ENCODE data around the gene MTHFD2L. TPM values are rescaled to one million over a fixed set of nuclear protein-coding genes. Genes with fewer than 3 reads are reported as not detected.

Gene MTHFD2L
- total and polyA plus RNA-seq, 2 of the 8 experiments (the other 6 are each of a cell fraction or from before 2014, with no cell fraction given), result 5.4 to 15.0 TPM

- H2BK5ac ChIP-seq (ENCODE audit: low read depth, low read length), result no peak overlapping the region
- H4K91ac ChIP-seq (replicated peaks; ENCODE audit: insufficient read length, low read length), result no peak overlapping the region
- H3K9me3 ChIP-seq (ENCODE audit: insufficient read depth in 2 of 2, low read depth in 1 of 2, low read length in 1 of 2), result no peaks in the 10 kb centered on the region
- no peak overlapping the region for H3K56ac ChIP-seq (replicated peaks; ENCODE audit: insufficient read length, low read depth, low read length)
- H3K27ac ChIP-seq (ENCODE audit: low read depth, low read length), result no peak overlapping the region
- H3K36me3 ChIP-seq (ENCODE audit: control insufficient read depth in 2 of 4, insufficient read depth in 4 of 4, low read length in 3 of 4), result peaks cover 0 to 18% (median 0%) of the 10 kb centered on the region in 4 experiments; a peak in 3 of 8 replicates
- peak overlapping the region in 3 of 4 experiments; percentile 72 to 82 (median 81); a peak in 5 of 8 replicates for H3K4me3 ChIP-seq (ENCODE audit: extremely low read depth in 1 of 4, insufficient read depth in 2 of 4, low read depth in 3 of 4, low read length in 4 of 4)
- no peak overlapping the region for H2BK12ac ChIP-seq (ENCODE audit: low read depth, low read length)
- H2AK5ac ChIP-seq (ENCODE audit: low read depth, low read length), result no peak overlapping the region
- H2BK15ac ChIP-seq (ENCODE audit: low read length), result no peak overlapping the region
- H3K23ac ChIP-seq (ENCODE audit: insufficient read length), result no peak overlapping the region
- no peak overlapping the region for H4K8ac ChIP-seq (ENCODE audit: extremely low read depth, insufficient read depth, low read length)
- H3K23me2 ChIP-seq (ENCODE audit: low read depth, low read length), result 0 out of 2 replicates have a peak, but pooled peaks cover 4% of the 10 kb centered on the region
- 80% methylated on average over 2 of the region's 2 CpGs; no CpG with 5 or more reads in 1 of the 2 experiments for WGBS, 2 experiments (ENCODE audit: extremely low coverage in 1 of 2, insufficient coverage in 1 of 2, insufficient read length in 1 of 2, insufficient replicate concordance in 2 of 2, low coverage in 1 of 2, low lambda C conversion rate in 2 of 2, missing lambda C conversion rate in 1 of 2)
- H3K14ac ChIP-seq (ENCODE audit: insufficient read length), result no peak overlapping the region
- CTCF ChIA-PET (ENCODE audit: partially characterized antibody), result interaction anchor here (0.7 to 1.8 kb wide), 2 partner anchors 30 to 191 kb away, joined by 3 to 4 read pairs; no protein-coding TSS in a partner anchor
- FAIRE-seq, result no peak
- POLR2A ChIA-PET (ENCODE audit: partially characterized antibody), result interaction anchor here (0.6 to 1.7 kb wide), 2 partner anchors 10 to 304 kb away, joined by 4 to 6 read pairs; no protein-coding TSS in a partner anchor
- H3K4me2 ChIP-seq (ENCODE audit: insufficient read depth in 1 of 2, low read depth in 2 of 2, low read length in 2 of 2), result peak overlapping the region; percentile 75 to 78
- H2BK120ac ChIP-seq (replicated peaks; ENCODE audit: low read depth, low read length), result no peak overlapping the region
- no peak overlapping the region for H2AFZ ChIP-seq (ENCODE audit: low read length)
- H4K5ac ChIP-seq (ENCODE audit: insufficient read length, low read depth, low read length), result no peak overlapping the region
- H3K4ac ChIP-seq (replicated peaks; ENCODE audit: insufficient read length, low read depth, low read length), result no peak overlapping the region
- H3K79me2 ChIP-seq (ENCODE audit: control insufficient read depth in 1 of 2, insufficient read depth in 2 of 2, low read length in 2 of 2), result peaks cover 0 to 59% of the 10 kb centered on the region in 2 experiments; a peak in 3 of 4 replicates
- H4K20me1 ChIP-seq (replicated peaks in 1 of 2; ENCODE audit: control insufficient read depth in 1 of 2, insufficient read depth in 2 of 2, low read length in 2 of 2), result peaks cover 0 to 2% of the 10 kb centered on the region in 2 experiments
- H3K79me1 ChIP-seq (ENCODE audit: low read depth, low read length), result no peaks in the 10 kb centered on the region
- peaks cover 0 to 4% (median 2%) of the 10 kb centered on the region in 4 experiments; a peak in 2 of 7 replicates for H3K4me1 ChIP-seq (replicated peaks in 1 of 4; ENCODE audit: control insufficient read depth in 3 of 4, insufficient read depth in 4 of 4, low read length in 3 of 4)
- no peak for DNase-seq (ENCODE audit: low read depth in 1 of 2, low spot score in 2 of 2)
- no peak overlapping the region; a peak in 1 of 7 replicates for H3K9ac ChIP-seq (replicated peaks in 1 of 4; ENCODE audit: extremely low read depth in 1 of 4, low read depth in 3 of 4, low read length in 3 of 4)
- H2BK20ac ChIP-seq (ENCODE audit: low read length), result no peak overlapping the region
- no peak overlapping the region for H3K18ac ChIP-seq (ENCODE audit: extremely low read depth, low read length)
- no peaks in the 10 kb centered on the region for H3K27me3 ChIP-seq (replicated peaks in 1 of 4; ENCODE audit: control insufficient read depth in 3 of 4, extremely low read depth in 1 of 4, insufficient read depth in 3 of 4, low read length in 3 of 4)
- TF ChIP-seq BRCA1 (IDR thresholded peaks at IDR 0.05; ENCODE audit: low read depth, low read length) (no peak), TAF7 (optimal IDR thresholded peaks at IDR 0.05; ENCODE audit: borderline replicate concordance, low read depth, low read length) (no peak), KDM1A (IDR thresholded peaks at IDR 0.05; ENCODE audit: borderline replicate concordance, low read length) (no peak), SAP30 (IDR thresholded peaks at IDR 0.05; ENCODE audit: insufficient read depth, insufficient replicate concordance, low read length) (no peak), HDAC6 (IDR thresholded peaks at IDR 0.05; ENCODE audit: low read depth, low read length) (no peak), SUZ12 (IDR thresholded peaks at IDR 0.05; ENCODE audit: low read length) (no peak), TEAD4 (IDR thresholded peaks at IDR 0.05; ENCODE audit: low read depth, low read length) (no peak), KDM5A (IDR thresholded peaks at IDR 0.05; ENCODE audit: low read length) (no peak), HDAC2 (IDR thresholded peaks at IDR 0.05; ENCODE audit: borderline replicate concordance in 1 of 2, low read depth in 2 of 2, low read length in 2 of 2) (no peak), CBX8 (IDR thresholded peaks at IDR 0.05; ENCODE audit: borderline replicate concordance, low read depth, low read length) (no peak), USF2 (IDR thresholded peaks at IDR 0.05; ENCODE audit: low read length) (no peak)
Measured at GRCh38 chr4:74159143-74159709, 1.3 kb downstream of the MTHFD2L start.

Data from H1 (cell line).